GM21367 (cell line): ENCODE measurements around the gene CHN2.
"Not testable (repeated sequence)": the region's sequence is repeated elsewhere in the genome, so short reads cannot be mapped to it uniquely, and the experiment has no call there.

Experiments
- ATAC-seq: cut with Tn5 transposase; IDR thresholded peaks from one replicate; pipeline ENCODE4 v1.9.1; 2021; ENCODE audit not compliant: unreplicated experiment

The CHN2 gene

DNA sequence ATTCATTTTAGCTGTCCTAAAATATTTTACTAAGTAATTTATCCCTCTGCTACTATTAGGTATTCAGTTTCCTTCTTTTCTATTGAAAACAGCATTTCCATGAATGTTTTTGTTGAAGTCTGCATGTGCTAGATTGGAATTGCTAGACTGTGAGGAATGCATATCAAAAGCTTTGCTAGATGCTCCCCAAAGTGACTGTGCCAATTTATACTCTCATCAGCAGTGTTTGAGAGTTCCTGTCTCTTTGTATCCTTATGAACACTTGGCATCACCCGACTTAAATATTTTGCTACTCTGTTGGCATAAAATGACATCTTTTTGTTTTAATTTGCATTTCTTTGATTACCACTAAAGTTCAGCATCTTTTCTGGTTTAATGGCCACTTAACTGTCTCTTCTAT lies 324.0 kb downstream of the CHN2 start:
- ATAC-seq, result no peak

- ATAC-seq, result no peak
Observed at GRCh38 chr7:29523728-29524127, 329.2 kb downstream of the CHN2 start.

DNA sequence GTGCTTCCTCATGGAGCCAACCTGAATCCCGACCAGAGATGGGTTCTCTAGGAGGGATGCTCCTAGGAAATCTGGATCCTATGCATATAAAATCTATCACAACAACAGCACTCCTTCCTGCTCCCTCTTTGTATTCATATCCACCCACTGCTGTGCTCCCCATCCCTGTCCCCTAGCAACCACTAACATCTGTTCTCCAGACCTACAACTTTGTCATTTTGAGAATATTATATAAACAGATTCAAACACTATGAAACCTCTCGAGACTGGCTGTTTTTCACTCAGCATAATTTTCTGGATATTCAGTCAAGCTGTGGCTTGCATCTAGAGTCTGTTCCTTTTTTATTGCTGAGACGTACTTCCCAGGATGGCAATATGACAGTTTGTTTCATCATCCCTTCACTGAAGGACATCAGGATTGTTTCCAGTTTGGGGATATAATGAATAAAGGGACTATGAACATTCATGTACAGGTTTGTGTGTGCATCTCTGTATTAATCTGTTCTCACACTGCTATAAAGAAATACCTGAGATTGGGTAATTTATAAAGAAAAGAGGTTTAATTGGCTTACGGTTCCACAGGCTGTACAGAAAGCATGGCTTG lies 333.0 kb downstream of the CHN2 start:
- no peak for ATAC-seq

DNA sequence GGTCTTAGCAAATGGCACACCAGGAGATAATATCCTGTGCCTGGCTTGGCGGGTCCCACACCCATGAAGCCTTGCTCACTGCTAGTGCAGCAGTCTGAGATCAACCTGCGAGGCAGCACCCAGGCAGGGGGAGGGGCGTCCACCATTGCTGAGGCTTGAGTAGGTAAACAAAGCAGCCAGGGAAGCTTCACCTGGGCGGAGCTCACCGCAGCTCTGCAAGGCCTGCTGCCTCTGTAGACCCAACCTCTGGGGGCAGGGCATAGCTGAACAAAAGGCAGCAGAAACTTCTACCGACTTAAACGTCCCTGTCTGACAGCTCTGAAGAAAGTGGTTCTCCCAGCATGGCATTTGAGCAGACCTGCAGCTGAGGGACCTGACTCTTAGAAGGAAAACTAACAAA lies 334.0 kb downstream of the CHN2 start:
- not testable (repeated sequence) for ATAC-seq
